Thyroid gland (tissue), 4 donors: ENCODE data around the gene FAM200B. TPM values are rescaled to one million over a fixed set of nuclear protein-coding genes. Genes with fewer than 3 reads are reported as not detected.

ENCODE experiments used
- DNase-seq, 2 donors: peaks; one replicate each; pipeline ENCODE4 v3.0.0-alpha.2; 2019
- H3K27ac ChIP-seq, 3 donors: fragments of 200-600 bp; sonication (generic); 1 replicate in 2 of 3; 2 replicates in 1 of 3; pipeline ENCODE4 v1.5.1; 2016 to 2019; ENCODE audit warnings: mild to moderate bottlenecking in 1 of 3, moderate library complexity in 1 of 3
- H3K27me3 ChIP-seq: fragments of 200-600 bp; sonication (generic); one replicate; pipeline ENCODE4 v1.5.1; 2019
- H3K36me3 ChIP-seq, 2 donors: fragments of 200-600 bp; sonication (generic); one replicate each; pipeline ENCODE4 v1.5.1; 2016 to 2019
- H3K4me1 ChIP-seq, 2 donors: fragments of 200-600 bp; sonication (generic); one replicate each; pipeline ENCODE4 v1.5.1; 2017 to 2019
- H3K4me3 ChIP-seq, 3 donors: fragments of 200-600 bp; sonication (generic); replicated peaks in 1 of 3; 1 replicate in 2 of 3; 2 replicates in 1 of 3; pipeline ENCODE4 v1.5.1; 2016; ENCODE audit warnings: mild to moderate bottlenecking in 1 of 3
- H3K9me3 ChIP-seq: fragments of 200-600 bp; sonication (generic); one replicate; pipeline ENCODE4 v1.5.1; 2017
- CTCF ChIP-seq, 6 experiments: fragments of 200-600 bp in 3 of 6; fragments of 450-650 bp in 3 of 6; sonication (generic) in 3 of 6; IDR thresholded peaks; one replicate each; pipeline ENCODE4 v1.5.1; 2016 to 2019; ENCODE audit warnings: antibody characterized with exemption in 6 of 6, mild to moderate bottlenecking in 2 of 6, inconsistent platforms in 1 of 6, moderate library complexity in 1 of 6
- POLR2A ChIP-seq, 2 donors: fragments of 450-650 bp; IDR thresholded peaks; one replicate each; pipeline ENCODE4 v1.6.1; 2017; ENCODE audit warnings: antibody characterized with exemption in 2 of 2, mild to moderate bottlenecking in 2 of 2, moderate library complexity in 1 of 2
- WGBS, 2 donors: methylation state at CpG; one replicate each; pipeline ENCODE4 v1.1.5; 2017; 5-methylcytosine and 5-hydroxymethylcytosine counted together
- intact Hi-C: fragments of 100-400 bp; cut with DNase I; formaldehyde crosslinking; loops from one replicate; pipeline ENCODE4 v1.15.1; 2023
- total RNA-seq, 4 donors: library from RNA; depleted of rRNA; stranded (reverse); fragments of >200 nt; gene quantifications; one replicate each; pipeline ENCODE4 v1.2.3, GENCODE V29; 2016

Gene FAM200B
- total RNA-seq, 4 donors from 2014 or later: 62.4 to 85.6 (median 73.2) TPM

GRCh38 chr4:15657366-15657765, 24.3 kb upstream of the FAM200B start:
- Histone ChIP-seq H3K27me3 (no peaks in the 10 kb centered on the region), H3K9me3 (no peaks in the 10 kb centered on the region), H3K36me3 (no peaks in the 10 kb centered on the region), H3K4me1 (peaks cover 16 to 18% of the 10 kb centered on the region in 2 donors), H3K4me3 (no peak overlapping the region), H3K27ac (no peak overlapping the region)
- intact Hi-C loops: no loop called here
- no peak for DNase-seq
- TF ChIP-seq POLR2A (IDR thresholded peaks at IDR 0.05) (no peak), CTCF (IDR thresholded peaks at IDR 0.05) (no peak)

GRCh38 chr4:15658136-15658770, 23.4 kb upstream of the FAM200B start:
- WGBS, 2 donors: 85 to 90% methylated on average over 4 of the region's 4 CpGs
- H3K27ac ChIP-seq: no peak overlapping the region
- intact Hi-C loops: no loop called here
- no peaks in the 10 kb centered on the region for H3K27me3 ChIP-seq
- no peak for TF ChIP-seq CTCF (IDR thresholded peaks at IDR 0.05)
- TF ChIP-seq POLR2A (IDR thresholded peaks at IDR 0.05): no peak
- DNase-seq: no peak
- no peak overlapping the region for H3K4me3 ChIP-seq
- H3K36me3 ChIP-seq: no peaks in the 10 kb centered on the region
- H3K9me3 ChIP-seq: no peaks in the 10 kb centered on the region
- peaks cover 9% of the 10 kb centered on the region in 2 donors for H3K4me1 ChIP-seq

GRCh38 chr4:15658781-15659180, 22.8 kb upstream of the FAM200B start:
- Histone ChIP-seq H3K4me1 (peaks cover 4 to 9% of the 10 kb centered on the region in 2 donors), H3K27ac (no peak overlapping the region), H3K27me3 (no peaks in the 10 kb centered on the region), H3K9me3 (no peaks in the 10 kb centered on the region), H3K4me3 (no peak overlapping the region), H3K36me3 (no peaks in the 10 kb centered on the region)
- intact Hi-C loops: no loop called here
- 92 to 93% methylated on average over 2 of the region's 2 CpGs for WGBS, 2 donors
- no peak for TF ChIP-seq POLR2A (IDR thresholded peaks at IDR 0.05)
- TF ChIP-seq CTCF (IDR thresholded peaks at IDR 0.05): no peak
- no peak for DNase-seq

GRCh38 chr4:15659768-15660570, 21.7 kb upstream of the FAM200B start:
- H3K4me1 ChIP-seq: peaks cover 0 to 9% of the 10 kb centered on the region in 2 donors
- H3K27me3 ChIP-seq: no peaks in the 10 kb centered on the region
- DNase-seq: no peak
- intact Hi-C loops: no loop called here
- H3K36me3 ChIP-seq: no peaks in the 10 kb centered on the region
- no peak overlapping the region for H3K4me3 ChIP-seq
- H3K9me3 ChIP-seq: no peaks in the 10 kb centered on the region
- H3K27ac ChIP-seq: no peak overlapping the region
- TF ChIP-seq CTCF (IDR thresholded peaks at IDR 0.05) (no peak), POLR2A (IDR thresholded peaks at IDR 0.05) (no peak)
- WGBS, 2 donors: 83 to 85% methylated on average over 5 of the region's 5 CpGs

- H3K36me3 ChIP-seq: no peaks in the 10 kb centered on the region
- no peak overlapping the region for H3K4me3 ChIP-seq
- H3K27ac ChIP-seq: no peak overlapping the region
- no peaks in the 10 kb centered on the region for H3K27me3 ChIP-seq
- intact Hi-C loops: no loop called here
- no peaks in the 10 kb centered on the region for H3K9me3 ChIP-seq
- WGBS, 2 donors: 78 to 85% methylated on average over 3 of the region's 3 CpGs
- DNase-seq: no peak
- H3K4me1 ChIP-seq: no peaks in the 10 kb centered on the region
- no peak for TF ChIP-seq CTCF (IDR thresholded peaks at IDR 0.05)
- TF ChIP-seq POLR2A (IDR thresholded peaks at IDR 0.05): no peak
These were observed 15.8 kb upstream of the FAM200B start for GRCh38 chr4:15665753-15666365.
